CD4-positive, alpha-beta T cell treated with Interleukin-15 for 1 hour (primary cell): ENCODE results near the gene ZNF581.

Experiments used
- DNase-seq: peaks from one replicate; pipeline ENCODE4 v3.0.0-alpha.2; 2020

Gene ZNF581

GRCh38 chr19:55611983-55612645 is 31.3 kb upstream of the ZNF581 start:
- no peak for DNase-seq

- DNase-seq = no peak
These were observed 30.1 kb upstream of the ZNF581 start for GRCh38 chr19:55613396-55613795.

- no peak for DNase-seq
These were observed 29.3 kb upstream of the ZNF581 start for GRCh38 chr19:55613930-55614710.

GRCh38 chr19:55614711-55615542 is 28.5 kb upstream of the ZNF581 start:
- DNase-seq = no peak

GRCh38 chr19:55615543-55616394 is 27.7 kb upstream of the ZNF581 start:
- DNase-seq = no peak

GRCh38 chr19:55616395-55616875 is 27.0 kb upstream of the ZNF581 start:
- no peak for DNase-seq

- DNase-seq = no peak
These were observed 26.0 kb upstream of the ZNF581 start for GRCh38 chr19:55617426-55617825.

- no peak for DNase-seq
These were observed 25.0 kb upstream of the ZNF581 start for GRCh38 chr19:55618426-55618825.

- DNase-seq = no peak
These were observed 24.2 kb upstream of the ZNF581 start for GRCh38 chr19:55619286-55619685.

- DNase-seq = peak; percentile 64
These were observed 22.8 kb upstream of the ZNF581 start for GRCh38 chr19:55620410-55621204.

- DNase-seq = no peak
These were observed 22.2 kb upstream of the ZNF581 start for GRCh38 chr19:55621205-55621672.

- DNase-seq = no peak
These were observed 21.7 kb upstream of the ZNF581 start for GRCh38 chr19:55621673-55622231.

GRCh38 chr19:55622242-55622969 is 21.0 kb upstream of the ZNF581 start:
- no peak for DNase-seq

- no peak for DNase-seq
These were observed 20.3 kb upstream of the ZNF581 start for GRCh38 chr19:55623130-55623529.

- DNase-seq = no peak
These were observed 19.9 kb upstream of the ZNF581 start for GRCh38 chr19:55623561-55623960.

GRCh38 chr19:55624109-55625003 is 19.1 kb upstream of the ZNF581 start, which contains the start of gene ZNF784:
Gene ZNF784, minus strand, starts transcription at chr19:55624566. Its CDS starts 5 bp downstream, at chr19:55624561.
- peak; percentile 92 for DNase-seq

- no peak for DNase-seq
These were observed 18.5 kb upstream of the ZNF581 start for GRCh38 chr19:55625004-55625326.

- DNase-seq = peak; percentile 71
These were observed 17.1 kb upstream of the ZNF581 start for GRCh38 chr19:55626350-55626749.

GRCh38 chr19:55632463-55632834 is 11.0 kb upstream of the ZNF581 start:
- peak; percentile 85 for DNase-seq
